Adrenal gland (tissue), 5 donors: ENCODE results near the gene CLEC2A.

Experiments used
- CTCF ChIP-seq, 6 experiments: fragments of 450-650 bp in 4 of 6; fragments of 200-600 bp in 2 of 6; sonication (generic) in 1 of 6; IDR thresholded peaks; 1 replicate in 5 of 6; 2 replicates in 1 of 6; pipeline versions ENCODE4 v1.5.1 to v1.8.0; 2016 to 2021; ENCODE audit warnings: antibody characterized with exemption in 6 of 6, mild to moderate bottlenecking in 2 of 6, moderate library complexity in 1 of 6
- POLR2A ChIP-seq, 2 donors: fragments of 450-650 bp; IDR thresholded peaks; one replicate each; pipeline ENCODE4 v1.6.1; 2017; ENCODE audit warnings: antibody characterized with exemption in 2 of 2, mild to moderate bottlenecking in 2 of 2, moderate library complexity in 1 of 2
- donor health status: DM: no; HTN: no; CAD: no.

DNA sequence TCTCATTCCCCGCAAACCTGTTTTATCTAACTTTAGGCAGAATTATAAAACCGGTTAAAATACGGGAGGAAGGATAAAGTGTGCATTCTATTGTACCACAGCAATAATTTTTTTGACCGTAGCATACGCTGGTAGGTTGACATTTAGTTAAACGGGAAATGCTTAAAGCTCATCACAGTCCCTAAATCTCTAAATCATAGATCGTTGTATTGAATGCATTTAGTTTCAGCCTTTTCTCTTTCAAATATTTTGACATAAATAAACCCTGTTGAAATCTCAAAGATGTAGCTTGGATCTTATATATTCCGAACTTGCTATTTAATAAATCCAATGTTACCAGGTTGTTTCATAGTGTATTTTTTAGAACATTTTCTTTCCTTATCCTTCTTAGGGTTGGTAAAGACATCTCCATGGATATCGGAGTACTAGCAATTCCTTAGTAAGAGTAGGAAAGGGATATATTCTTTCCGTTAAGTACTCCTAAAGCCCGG lies 63.8 kb downstream of the CLEC2A start:
- no peak for TF ChIP-seq POLR2A (IDR thresholded peaks at IDR 0.05)
- TF ChIP-seq CTCF (IDR thresholded peaks at IDR 0.05), result no peak
